Activated B cell treated with CpG ODN at 0.5 μM for 24 hours (primary cell): Measurements from ENCODE around the gene RETREG1. TPM values are rescaled to one million over a fixed set of nuclear protein-coding genes. Genes with fewer than 3 reads are reported as not detected.

ENCODE experiments used
- ATAC-seq: fragments of 200-7000 bp; cut with Tn5 transposase; one replicate; pipeline ENCODE4 v1.10.0; 2021; ENCODE audit warnings: low read depth, mild to moderate bottlenecking, moderate library complexity
- CTCF ChIA-PET: fragments of 350-600 bp; sonication (Branson Sonifier 250); formaldehyde crosslinking; loops from one replicate; lab custom pipeline; 2021; ENCODE audit warnings: antibody characterized with exemption; lab: Charles Lee
- POLR2A ChIA-PET: fragments of 350-600 bp; sonication (Branson Sonifier 250); formaldehyde crosslinking; loops from one replicate; lab custom pipeline; 2021; ENCODE audit warnings: antibody characterized with exemption; lab: Charles Lee
- DNase-seq: peaks from one replicate; pipeline ENCODE4 v3.0.0; 2022
- H3K27ac Mint-ChIP-seq: one replicate; pipeline ENCODE4 v1.8.0; 2020; ENCODE audit warnings: mixed read lengths
- H3K27me3 Mint-ChIP-seq: one replicate; pipeline ENCODE4 v1.8.0; 2021; ENCODE audit warnings: mixed read lengths
- H3K36me3 Mint-ChIP-seq: one replicate; pipeline ENCODE4 v1.8.0; 2021; ENCODE audit warnings: low read depth, mixed read lengths
- H3K4me1 Mint-ChIP-seq: one replicate; pipeline ENCODE4 v1.8.0; 2021; ENCODE audit warnings: mixed read lengths
- H3K4me3 Mint-ChIP-seq: one replicate; pipeline ENCODE4 v1.8.0; 2020; ENCODE audit warnings: mild to moderate bottlenecking, mixed read lengths
- H3K9me3 Mint-ChIP-seq: one replicate; pipeline ENCODE4 v1.8.0; 2020; ENCODE audit warnings: mixed read lengths
- intact Hi-C: fragments of 100-400 bp; cut with micrococcal nuclease; formaldehyde crosslinking; loops from one replicate; pipeline ENCODE4 v1.15.1; 2024
- total RNA-seq: library from RNA; stranded (reverse); gene quantifications from 2 replicates; pipeline ENCODE4 v1.2.3, GENCODE V29; 2022
- TF ChIP-seq, protein P1 (sequence below): fragments of 200-600 bp; IDR thresholded peaks from one replicate; pipeline ENCODE4 v1.8.0; 2022; ENCODE audit warnings: antibody characterized with exemption, mild to moderate bottlenecking

Gene RETREG1
- total RNA-seq, 1 donor from 2014 or later = 3.5 TPM

DNA sequence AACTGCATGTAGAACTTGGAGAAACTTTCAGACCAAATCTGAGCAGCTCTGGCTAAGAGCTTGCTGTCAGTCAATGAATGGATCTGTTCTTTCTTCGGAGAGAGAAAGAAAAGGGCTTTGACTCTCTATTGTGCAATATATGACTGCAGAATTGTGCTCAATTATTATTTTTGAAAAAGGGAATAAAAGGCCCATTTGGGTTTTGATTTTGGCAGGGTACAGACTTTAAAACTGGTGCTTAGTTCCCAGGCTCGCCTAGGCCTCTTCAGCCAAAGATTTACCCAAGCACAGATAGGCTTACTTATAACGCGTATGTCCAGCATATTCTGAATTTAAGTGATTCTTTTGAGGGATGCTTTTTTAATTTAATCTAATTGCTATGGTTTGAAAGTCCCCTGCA, 59.3 kb downstream of the RETREG1 start:
- ChIA-PET POLR2A (no interaction called here), CTCF (no interaction called here)
- H3K27me3 Mint-ChIP-seq = no peaks in the 10 kb centered on the region
- no peak for ATAC-seq
- TF ChIP-seq, protein P1, sequence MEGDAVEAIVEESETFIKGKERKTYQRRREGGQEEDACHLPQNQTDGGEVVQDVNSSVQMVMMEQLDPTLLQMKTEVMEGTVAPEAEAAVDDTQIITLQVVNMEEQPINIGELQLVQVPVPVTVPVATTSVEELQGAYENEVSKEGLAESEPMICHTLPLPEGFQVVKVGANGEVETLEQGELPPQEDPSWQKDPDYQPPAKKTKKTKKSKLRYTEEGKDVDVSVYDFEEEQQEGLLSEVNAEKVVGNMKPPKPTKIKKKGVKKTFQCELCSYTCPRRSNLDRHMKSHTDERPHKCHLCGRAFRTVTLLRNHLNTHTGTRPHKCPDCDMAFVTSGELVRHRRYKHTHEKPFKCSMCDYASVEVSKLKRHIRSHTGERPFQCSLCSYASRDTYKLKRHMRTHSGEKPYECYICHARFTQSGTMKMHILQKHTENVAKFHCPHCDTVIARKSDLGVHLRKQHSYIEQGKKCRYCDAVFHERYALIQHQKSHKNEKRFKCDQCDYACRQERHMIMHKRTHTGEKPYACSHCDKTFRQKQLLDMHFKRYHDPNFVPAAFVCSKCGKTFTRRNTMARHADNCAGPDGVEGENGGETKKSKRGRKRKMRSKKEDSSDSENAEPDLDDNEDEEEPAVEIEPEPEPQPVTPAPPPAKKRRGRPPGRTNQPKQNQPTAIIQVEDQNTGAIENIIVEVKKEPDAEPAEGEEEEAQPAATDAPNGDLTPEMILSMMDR = no peak
- no peak for DNase-seq
- no peaks in the 10 kb centered on the region for H3K36me3 Mint-ChIP-seq
- no peaks in the 10 kb centered on the region for H3K9me3 Mint-ChIP-seq
- no peak overlapping the region for H3K4me3 Mint-ChIP-seq
- H3K4me1 Mint-ChIP-seq = peaks cover 22% of the 10 kb centered on the region
- peak overlapping the region; percentile 86 for H3K27ac Mint-ChIP-seq
- intact Hi-C loops = loop anchor here (2.0 kb wide), 1 partner anchor 59 kb away; the partner anchor contains the start of gene RETREG1

DNA sequence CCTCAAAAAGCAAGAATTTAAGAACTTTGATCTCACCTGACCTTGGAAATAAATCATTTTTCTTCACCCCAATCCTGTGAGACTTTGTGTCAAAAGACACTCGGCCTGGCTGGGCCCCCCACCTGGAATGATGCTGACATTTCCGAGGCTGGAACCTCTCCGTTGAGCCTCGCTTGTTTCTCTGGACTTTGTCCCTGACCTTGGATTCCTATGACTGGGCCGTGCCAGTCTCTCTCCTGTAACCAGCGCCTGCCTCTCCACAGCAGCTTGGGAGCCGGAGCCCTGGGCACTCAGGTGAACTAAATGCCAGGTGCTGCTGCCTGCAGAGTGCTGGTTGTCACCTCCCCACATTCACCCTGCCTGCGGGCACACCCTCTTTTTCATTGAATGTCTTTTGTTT, 62.7 kb downstream of the RETREG1 start:
- H3K36me3 Mint-ChIP-seq = no peaks in the 10 kb centered on the region
- no peaks in the 10 kb centered on the region for H3K27me3 Mint-ChIP-seq
- CTCF ChIA-PET = no interaction called here
- H3K4me3 Mint-ChIP-seq = no peak overlapping the region
- peaks cover 34% of the 10 kb centered on the region for H3K4me1 Mint-ChIP-seq
- TF ChIP-seq, protein P1 = no peak
- no peak for ATAC-seq
- H3K9me3 Mint-ChIP-seq = no peaks in the 10 kb centered on the region
- intact Hi-C loops = no loop called here
- POLR2A ChIA-PET = no interaction called here
- DNase-seq = no peak
- no peak overlapping the region for H3K27ac Mint-ChIP-seq

DNA sequence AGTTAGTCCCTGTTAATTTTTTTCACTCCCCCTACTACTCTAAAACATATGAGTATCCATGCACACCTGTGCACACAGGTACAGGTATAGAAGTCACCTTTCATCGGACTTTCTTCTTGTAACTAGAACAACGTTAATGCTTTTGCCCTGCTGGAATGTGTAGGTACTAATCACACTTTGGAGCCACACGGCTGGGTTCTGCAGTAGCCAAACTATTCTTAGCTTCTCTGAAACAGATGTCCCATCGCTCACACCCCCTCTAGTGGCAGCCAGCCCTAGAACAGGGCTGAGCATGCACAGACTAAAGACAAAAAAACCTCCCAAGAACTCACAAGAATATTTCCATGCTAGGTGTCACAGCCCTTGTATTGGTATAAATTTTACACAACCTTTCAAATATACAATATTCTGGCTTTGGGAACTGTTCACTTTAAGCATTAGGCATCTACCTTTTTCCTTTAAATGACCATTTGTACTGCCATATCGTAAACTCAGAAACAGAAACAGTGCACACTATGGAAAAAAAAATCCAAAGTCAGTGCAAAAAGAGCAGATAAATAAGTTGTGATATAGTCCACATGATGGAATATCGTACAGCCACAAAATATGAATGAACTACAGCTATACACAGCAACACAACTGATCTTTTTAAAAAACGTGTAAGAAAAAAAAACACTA, 64.0 kb downstream of the RETREG1 start:
- H3K27ac Mint-ChIP-seq = no peak overlapping the region
- CTCF ChIA-PET = interaction anchor here (0.7 to 1.7 kb wide), 6 partner anchors 18 to 114 kb away, joined by 3 to 7 read pairs (median 4); no protein-coding TSS in a partner anchor
- intact Hi-C loops = loop anchor here (1.0 kb wide), 1 partner anchor 86 kb away; no protein-coding TSS in a partner anchor

DNA sequence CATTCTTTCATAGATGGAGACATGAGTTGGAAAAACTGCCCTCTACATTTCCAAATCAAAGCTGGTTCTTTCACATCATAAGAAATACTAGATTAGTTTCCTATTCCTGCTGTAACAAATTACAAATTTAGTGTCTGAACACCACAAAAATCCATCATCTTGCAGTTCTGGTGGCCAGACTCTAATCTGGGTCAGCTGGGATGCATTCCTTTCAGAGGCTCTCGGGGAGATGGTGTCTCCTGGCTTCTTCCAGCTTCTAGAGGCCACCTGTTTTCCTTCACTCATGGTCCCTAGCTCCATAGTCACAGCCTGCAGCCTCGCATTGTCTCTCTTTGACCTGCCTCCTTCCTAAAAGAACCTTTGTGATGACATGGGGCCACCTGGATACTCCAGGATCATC, 65.2 kb downstream of the RETREG1 start:
- ChIA-PET CTCF (interaction anchor here (1.0 to 1.3 kb wide), 3 partner anchors 9 to 84 kb away, joined by 3 to 4 read pairs (median 3); no protein-coding TSS in a partner anchor), POLR2A (no interaction called here)
- Mint-ChIP-seq H3K27me3 (no peaks in the 10 kb centered on the region), H3K36me3 (no peaks in the 10 kb centered on the region), H3K27ac (no peak overlapping the region), H3K9me3 (no peaks in the 10 kb centered on the region), H3K4me1 (peaks cover 29% of the 10 kb centered on the region), H3K4me3 (no peak overlapping the region)
- TF ChIP-seq, protein P1 = no peak
- ATAC-seq (no peak), DNase-seq (no peak)
- intact Hi-C loops = loop anchor here (1.0 kb wide), 1 partner anchor 84 kb away; no protein-coding TSS in a partner anchor

More for the DNA sequence above, 64.0 kb downstream of the RETREG1 start:
- TF ChIP-seq, protein P1 = no peak
- H3K27me3 Mint-ChIP-seq = no peaks in the 10 kb centered on the region
- peaks cover 34% of the 10 kb centered on the region for H3K4me1 Mint-ChIP-seq
- ATAC-seq (peak; percentile 79), DNase-seq (no peak)
- POLR2A ChIA-PET = no interaction called here
- H3K36me3 Mint-ChIP-seq = no peaks in the 10 kb centered on the region
- no peak overlapping the region for H3K4me3 Mint-ChIP-seq
- H3K9me3 Mint-ChIP-seq = no peaks in the 10 kb centered on the region

DNA sequence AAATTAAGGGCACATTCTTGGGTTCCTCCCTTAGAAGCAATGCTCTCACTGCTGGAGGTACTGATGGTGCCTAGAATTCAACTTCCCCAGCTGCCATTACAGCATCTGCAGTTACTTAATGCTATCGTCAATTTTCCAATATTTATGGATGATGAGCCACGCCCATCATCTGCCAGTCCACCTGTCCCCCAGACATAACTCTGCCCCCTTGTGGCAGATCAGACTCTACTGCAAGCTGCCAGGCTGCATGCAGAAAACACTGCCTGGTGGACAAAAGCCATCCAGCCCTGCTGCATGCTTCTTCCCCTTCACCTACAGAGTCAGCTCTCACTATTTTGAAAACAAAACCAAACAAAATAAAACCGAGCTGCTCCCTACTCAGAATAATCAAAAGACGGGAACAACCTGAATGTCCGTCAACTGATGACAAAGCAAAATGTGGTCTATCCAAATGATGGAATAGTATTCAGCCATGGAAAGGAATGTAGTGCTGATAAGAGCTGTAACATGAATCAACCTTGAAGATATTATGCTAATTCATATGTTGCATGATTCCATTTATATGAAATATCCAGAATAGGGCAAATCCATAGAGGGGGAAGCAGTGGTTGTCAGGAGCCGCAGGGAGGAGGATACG, 66.4 kb downstream of the RETREG1 start:
- no peak for DNase-seq
- Mint-ChIP-seq H3K27ac (peak overlapping the region; percentile 26), H3K9me3 (no peaks in the 10 kb centered on the region), H3K36me3 (no peaks in the 10 kb centered on the region), H3K4me1 (peaks cover 22% of the 10 kb centered on the region), H3K27me3 (no peaks in the 10 kb centered on the region), H3K4me3 (peak overlapping the region; percentile 36)
- ChIA-PET CTCF (no interaction called here), POLR2A (no interaction called here)
- TF ChIP-seq, protein P1 = no peak
- intact Hi-C loops = loop anchor here (1.0 kb wide), 1 partner anchor 61 kb away; no protein-coding TSS in a partner anchor
- peak; percentile 49 for ATAC-seq
